Neural cell (in vitro differentiated cells): ENCODE results near the gene TRIM4.

Source experiments
- CTCF ChIP-seq: fragments of 450-650 bp; IDR thresholded peaks from 2 replicates; pipeline ENCODE4 v1.5.1; 2014; ENCODE audit warnings: antibody characterized with exemption, mild to moderate bottlenecking, moderate library complexity; ENCODE audit not compliant: poor library complexity, severe bottlenecking
- EP300 ChIP-seq: fragments of 450-650 bp; conservative IDR thresholded peaks from 2 replicates; pipeline ENCODE4 v1.6.1; 2014; ENCODE audit warnings: antibody characterized with exemption, mild to moderate bottlenecking, moderate library complexity; ENCODE audit not compliant: poor library complexity, severe bottlenecking
- EZH2 ChIP-seq: fragments of 200-600, 300-800 bp; shearing (Covaris generic), sonication (generic); IDR thresholded peaks from 2 replicates; pipeline ENCODE4 v1.6.1; 2014; ENCODE audit warnings: antibody characterized with exemption, low read length, borderline replicate concordance, mild to moderate bottlenecking; ENCODE audit not compliant: insufficient read depth, poor library complexity, severe bottlenecking
- MXI1 ChIP-seq: fragments of 450-650 bp; conservative IDR thresholded peaks from 2 replicates; pipeline ENCODE4 v1.6.1; 2014; ENCODE audit warnings: antibody characterized with exemption, mild to moderate bottlenecking; ENCODE audit not compliant: poor library complexity, severe bottlenecking
- POLR2AphosphoS5 ChIP-seq: IDR thresholded peaks from 2 replicates; pipeline ENCODE4 v1.6.1; 2012
- RAD21 ChIP-seq: fragments of 450-650 bp; conservative IDR thresholded peaks from 2 replicates; pipeline ENCODE4 v1.6.1; 2014; ENCODE audit warnings: antibody characterized with exemption, mild to moderate bottlenecking, moderate library complexity
- REST ChIP-seq: IDR thresholded peaks from 2 replicates; pipeline ENCODE4 v1.6.1; 2012; ENCODE audit warnings: borderline replicate concordance
- SMC3 ChIP-seq: fragments of 450-650 bp; conservative IDR thresholded peaks from 2 replicates; pipeline ENCODE4 v1.6.1; 2014; ENCODE audit warnings: antibody characterized with exemption, mild to moderate bottlenecking, moderate library complexity; ENCODE audit not compliant: poor library complexity
- TAF1 ChIP-seq: IDR thresholded peaks from 2 replicates; pipeline ENCODE4 v1.6.1; 2012; ENCODE audit warnings: low read depth

GRCh38 chr7:99943641-99944496 is 24.5 kb upstream of the TRIM4 start:
- no peak for TF ChIP-seq CTCF
- no peak for TF ChIP-seq EP300
- TF ChIP-seq SMC3, result no peak
- TF ChIP-seq RAD21, result no peak
- TF ChIP-seq POLR2AphosphoS5, result no peak
- TF ChIP-seq TAF1, result no peak
- TF ChIP-seq REST, result no peak
- no peak for TF ChIP-seq EZH2
- no peak for TF ChIP-seq MXI1
